GM13977 (cell line): ENCODE results near the gene BBS1.

ENCODE experiments used
- DNase-seq: peaks from one replicate; pipeline ENCODE4 v3.0.0; 2012; ENCODE audit warnings: low spot score
- in situ Hi-C: fragments of 300-500 bp; cut with MboI; formaldehyde crosslinking; loops from one replicate; pipeline ENCODE4 v1.12.0; 2022; ENCODE audit warnings: low sequenced_read_pairs, low pct_unique_long_range_greater_than_20kb, mixed read lengths, inconsistent platforms; ENCODE audit not compliant: unreplicated experiment
- TF ChIP-seq, protein P1 (sequence below): IDR thresholded peaks from 2 replicates; pipeline ENCODE4 v1.5.1; 2012; ENCODE audit warnings: mild to moderate bottlenecking, control low read depth; ENCODE audit not compliant: insufficient read depth; ENCODE audit errors: extremely low read depth, missing control alignments

Gene BBS1

DNA sequence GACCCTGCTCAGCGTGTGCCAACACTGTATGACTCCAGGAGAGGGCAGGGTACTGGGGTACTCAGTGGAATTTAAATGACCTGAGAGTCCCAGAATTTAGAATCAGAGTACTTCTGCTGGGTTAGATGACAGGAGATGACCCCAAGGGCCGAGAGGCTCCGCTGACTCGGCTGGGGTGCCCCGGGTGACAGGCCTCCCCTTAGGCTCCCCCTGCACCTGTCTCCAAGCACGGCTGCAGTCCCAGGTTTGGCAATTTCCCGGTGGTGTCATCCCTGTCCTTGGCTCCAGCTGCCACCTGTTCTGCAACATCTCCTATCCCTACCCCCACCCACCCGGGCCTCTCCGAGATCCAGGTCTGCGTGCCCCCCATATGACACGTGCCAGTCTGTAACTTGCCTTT is 37.6 kb downstream of the BBS1 start:
- TF ChIP-seq, protein P1, sequence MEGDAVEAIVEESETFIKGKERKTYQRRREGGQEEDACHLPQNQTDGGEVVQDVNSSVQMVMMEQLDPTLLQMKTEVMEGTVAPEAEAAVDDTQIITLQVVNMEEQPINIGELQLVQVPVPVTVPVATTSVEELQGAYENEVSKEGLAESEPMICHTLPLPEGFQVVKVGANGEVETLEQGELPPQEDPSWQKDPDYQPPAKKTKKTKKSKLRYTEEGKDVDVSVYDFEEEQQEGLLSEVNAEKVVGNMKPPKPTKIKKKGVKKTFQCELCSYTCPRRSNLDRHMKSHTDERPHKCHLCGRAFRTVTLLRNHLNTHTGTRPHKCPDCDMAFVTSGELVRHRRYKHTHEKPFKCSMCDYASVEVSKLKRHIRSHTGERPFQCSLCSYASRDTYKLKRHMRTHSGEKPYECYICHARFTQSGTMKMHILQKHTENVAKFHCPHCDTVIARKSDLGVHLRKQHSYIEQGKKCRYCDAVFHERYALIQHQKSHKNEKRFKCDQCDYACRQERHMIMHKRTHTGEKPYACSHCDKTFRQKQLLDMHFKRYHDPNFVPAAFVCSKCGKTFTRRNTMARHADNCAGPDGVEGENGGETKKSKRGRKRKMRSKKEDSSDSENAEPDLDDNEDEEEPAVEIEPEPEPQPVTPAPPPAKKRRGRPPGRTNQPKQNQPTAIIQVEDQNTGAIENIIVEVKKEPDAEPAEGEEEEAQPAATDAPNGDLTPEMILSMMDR, result no peak
- in situ Hi-C loops, result no loop called here
- no peak for DNase-seq

DNA sequence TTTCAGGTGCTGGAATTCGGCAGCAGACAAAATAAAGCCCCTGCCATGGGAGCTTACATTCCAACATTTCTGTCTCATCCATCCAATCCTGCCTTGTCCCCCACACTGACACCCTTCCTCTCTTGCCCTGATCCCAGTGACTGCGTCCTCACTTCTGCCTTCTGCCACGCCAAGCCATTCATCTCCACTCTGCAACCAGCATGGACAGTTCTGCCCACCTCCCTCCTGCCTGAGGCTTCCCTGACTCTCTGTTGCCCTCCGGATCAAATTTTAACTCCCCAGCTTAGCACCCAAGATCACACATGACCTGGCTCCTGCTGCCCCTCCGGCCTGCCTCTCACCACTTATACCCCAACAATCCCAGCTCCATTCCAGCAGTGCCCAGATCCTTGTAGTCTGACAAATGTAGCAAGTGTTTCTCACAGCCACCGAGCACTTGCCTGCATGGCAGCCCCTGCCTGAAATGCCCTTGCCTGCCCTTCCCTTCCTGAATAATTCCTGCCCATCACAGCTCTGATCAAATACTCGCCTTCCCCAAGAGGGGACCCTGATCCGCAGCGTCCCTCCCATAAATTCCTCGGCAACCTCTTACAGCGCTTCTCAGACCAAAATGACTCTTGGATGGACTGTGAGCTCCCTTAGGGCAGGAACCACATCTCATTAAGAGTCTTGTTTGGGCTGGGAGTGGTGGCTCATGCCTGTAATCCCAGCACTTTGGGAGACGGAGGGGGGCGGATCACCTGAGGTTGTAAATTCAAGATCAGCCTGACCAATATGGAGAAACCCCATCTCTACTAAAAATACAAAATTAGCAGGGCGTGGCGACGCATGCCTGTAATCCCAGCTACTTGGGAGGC is 38.6 kb downstream of the BBS1 start:
- TF ChIP-seq, protein P1, result no peak
- in situ Hi-C loops, result no loop called here
- DNase-seq, result no peak

DNA sequence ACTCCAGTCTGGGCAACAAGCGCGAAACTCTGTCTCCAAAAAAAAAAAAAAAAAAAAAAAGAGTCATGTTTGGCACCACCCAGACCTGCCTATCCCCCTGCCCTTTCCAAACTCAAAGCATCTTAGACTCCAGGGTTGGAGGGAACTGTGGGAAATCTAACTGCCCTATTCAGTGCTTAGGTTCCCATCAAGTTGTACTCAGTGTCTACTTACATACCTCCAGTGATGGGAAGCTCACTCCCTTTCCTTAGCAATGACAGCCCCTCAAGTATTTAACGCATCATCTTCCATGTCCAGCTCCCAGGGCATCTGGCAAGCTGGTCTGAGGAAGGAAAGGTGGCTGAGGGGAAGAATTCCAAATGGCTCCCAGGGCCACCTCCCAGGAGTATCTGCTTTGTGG is 39.3 kb downstream of the BBS1 start:
- in situ Hi-C loops, result loop anchor here (25.0 kb wide), 1 partner anchor 288 kb away; the partner anchor contains the start of gene RCE1
- no peak for DNase-seq
- TF ChIP-seq, protein P1, result no peak

DNA sequence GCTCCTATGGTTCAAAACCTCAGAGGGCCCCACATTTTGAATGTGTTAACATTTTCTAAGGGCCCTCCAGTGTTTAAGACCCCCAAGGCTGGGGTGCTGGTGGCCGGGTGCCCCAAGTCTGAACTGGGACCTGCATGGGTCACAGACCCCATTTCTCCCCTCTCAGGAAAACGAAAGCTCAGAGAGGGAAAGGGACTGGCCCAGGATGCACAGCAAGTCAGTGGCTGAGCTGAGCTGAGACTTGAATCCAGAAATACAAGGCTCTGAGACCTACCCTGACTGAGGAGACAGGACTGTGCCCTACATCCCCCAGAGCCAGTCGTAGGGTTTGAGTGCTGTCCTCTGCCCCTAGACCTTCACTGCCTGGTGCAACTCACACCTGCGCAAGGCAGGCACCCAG is 40.5 kb downstream of the BBS1 start:
- in situ Hi-C loops, result loop anchor here (25.0 kb wide), 1 partner anchor 286 kb away; the partner anchor contains the start of gene RCE1
- TF ChIP-seq, protein P1, result no peak
- DNase-seq, result no peak

DNA sequence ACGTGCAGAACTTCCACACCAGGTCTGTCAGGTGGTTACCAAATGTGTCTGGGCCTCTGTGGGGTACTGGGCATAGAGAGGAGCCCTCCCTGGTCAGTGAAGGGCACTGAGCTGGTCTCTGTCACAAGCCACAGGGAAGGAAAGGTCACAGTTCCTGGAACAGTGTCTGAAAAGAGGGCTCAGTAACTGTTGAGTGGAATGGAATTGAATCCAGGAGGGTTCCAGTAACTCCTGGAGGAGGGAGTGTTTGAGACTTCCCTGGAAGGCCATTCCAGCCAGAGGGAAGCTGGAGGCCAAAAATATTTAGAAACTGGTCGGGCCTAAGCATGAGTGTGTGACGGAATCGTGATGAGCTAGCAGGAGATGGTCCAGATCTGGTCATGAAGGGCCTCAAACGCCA is 44.2 kb downstream of the BBS1 start:
- in situ Hi-C loops, result loop anchor here (25.0 kb wide), 1 partner anchor 283 kb away; the partner anchor contains the start of gene RCE1
- TF ChIP-seq, protein P1, result no peak
- no peak for DNase-seq

DNA sequence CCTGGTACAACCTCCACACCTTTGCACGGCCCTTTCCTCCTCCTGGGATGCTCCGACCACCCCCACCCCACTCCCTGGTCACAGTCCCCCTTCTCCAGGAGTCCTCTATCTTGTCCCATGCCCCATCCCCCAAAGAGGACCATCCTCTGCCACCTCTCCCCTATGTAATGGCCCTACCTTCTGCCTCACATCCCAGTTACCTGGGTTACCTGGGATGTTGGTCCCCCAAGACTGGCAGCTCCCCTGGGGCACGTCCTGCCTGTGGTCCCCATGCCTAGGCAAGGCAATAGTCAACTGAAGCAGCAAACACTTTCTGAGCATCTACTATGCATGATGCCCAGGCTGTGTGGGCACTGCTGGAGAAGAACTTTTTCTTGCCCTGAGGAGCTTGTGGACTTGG is 45.0 kb downstream of the BBS1 start:
- TF ChIP-seq, protein P1, result no peak
- in situ Hi-C loops, result loop anchor here (25.0 kb wide), 1 partner anchor 282 kb away; the partner anchor contains the start of gene RCE1

More for the DNA sequence above, 45.0 kb downstream of the BBS1 start:
- DNase-seq, result no peak
